ENCODE measurements around the gene GRHL1. TPM values are rescaled to one million over a fixed set of nuclear protein-coding genes. Genes with fewer than 3 reads are reported as not detected.

GRHL1 gene
- total and polyA plus RNA-seq, 2 experiments from 2014 or later, result 2.9 to 4.2 TPM

- no peak for TF ChIP-seq ZNF331 (CRISPR knock-in tag; IDR thresholded peaks at IDR 0.05; ENCODE audit: low read depth)
- TF ChIP-seq NANOG (IDR thresholded peaks at IDR 0.05; ENCODE audit: borderline replicate concordance), result no peak
- TF ChIP-seq STAT1 (IDR thresholded peaks at IDR 0.05; ENCODE audit: unreplicated experiment), result no peak
- no peak for TF ChIP-seq REST (IDR thresholded peaks at IDR 0.05; ENCODE audit: unreplicated experiment)
- no peak for TF ChIP-seq ETS1 (IDR thresholded peaks at IDR 0.05)
- TF ChIP-seq CREB1 (CRISPR knock-in tag; IDR thresholded peaks at IDR 0.05; ENCODE audit: low read depth), result no peak
Measured at GRCh38 chr2:9941996-9942390, 9.5 kb upstream of the GRHL1 start (continued).

- Histone ChIP-seq H3K4me2 (no peak overlapping the region), H3K79me2 (replicated peaks; ENCODE audit: insufficient read depth) (no peaks in the 10 kb centered on the region), H3K27ac (ENCODE audit: low read depth) (no peak overlapping the region), H4K20me1 (replicated peaks; ENCODE audit: insufficient read depth) (no peaks in the 10 kb centered on the region), H2AFZ (no peak overlapping the region), H3K27me3 (ENCODE audit: insufficient read depth) (peaks cover 6% of the 10 kb centered on the region), H3K36me3 (ENCODE audit: insufficient read depth) (no peaks in the 10 kb centered on the region), H3K9me2 (ENCODE audit: insufficient read depth) (no peaks in the 10 kb centered on the region), H3K4me1 (ENCODE audit: insufficient read depth) (peaks cover 9% of the 10 kb centered on the region; the same call in 1 of the 2 replicates), H3K4me3 (no peak overlapping the region), H3F3A (replicated peaks; ENCODE audit: low read depth) (no peaks in the 10 kb centered on the region)
- DNase-seq (ENCODE audit: low spot score) (no peak), ATAC-seq (no peak)
- Mint-ChIP-seq H3K9me3 (no peaks in the 10 kb centered on the region), H3K36me3 (ENCODE audit: low read depth) (no peaks in the 10 kb centered on the region), H3K4me3 (no peak overlapping the region), H3K27ac (no peak overlapping the region), H3K4me1 (peaks cover 24% of the 10 kb centered on the region), H3K27me3 (ENCODE audit: insufficient read depth, low read depth, poor library complexity) (peaks cover 3% of the 10 kb centered on the region)
- TF ChIP-seq POLR2AphosphoS5 (IDR thresholded peaks at IDR 0.05; ENCODE audit: low read depth) (no peak), EZH2 (IDR thresholded peaks at IDR 0.05; ENCODE audit: low read depth, unreplicated experiment) (no peak), NANOG (IDR thresholded peaks at IDR 0.05; ENCODE audit: borderline replicate concordance) (no peak), JUNB (IDR thresholded peaks at IDR 0.05; ENCODE audit: unreplicated experiment) (no peak), ZNF114 (CRISPR knock-in tag; IDR thresholded peaks at IDR 0.05) (no peak), ZNF462 (CRISPR knock-in tag; IDR thresholded peaks at IDR 0.05) (no peak)
- TF ChIP-seq, protein P1, sequence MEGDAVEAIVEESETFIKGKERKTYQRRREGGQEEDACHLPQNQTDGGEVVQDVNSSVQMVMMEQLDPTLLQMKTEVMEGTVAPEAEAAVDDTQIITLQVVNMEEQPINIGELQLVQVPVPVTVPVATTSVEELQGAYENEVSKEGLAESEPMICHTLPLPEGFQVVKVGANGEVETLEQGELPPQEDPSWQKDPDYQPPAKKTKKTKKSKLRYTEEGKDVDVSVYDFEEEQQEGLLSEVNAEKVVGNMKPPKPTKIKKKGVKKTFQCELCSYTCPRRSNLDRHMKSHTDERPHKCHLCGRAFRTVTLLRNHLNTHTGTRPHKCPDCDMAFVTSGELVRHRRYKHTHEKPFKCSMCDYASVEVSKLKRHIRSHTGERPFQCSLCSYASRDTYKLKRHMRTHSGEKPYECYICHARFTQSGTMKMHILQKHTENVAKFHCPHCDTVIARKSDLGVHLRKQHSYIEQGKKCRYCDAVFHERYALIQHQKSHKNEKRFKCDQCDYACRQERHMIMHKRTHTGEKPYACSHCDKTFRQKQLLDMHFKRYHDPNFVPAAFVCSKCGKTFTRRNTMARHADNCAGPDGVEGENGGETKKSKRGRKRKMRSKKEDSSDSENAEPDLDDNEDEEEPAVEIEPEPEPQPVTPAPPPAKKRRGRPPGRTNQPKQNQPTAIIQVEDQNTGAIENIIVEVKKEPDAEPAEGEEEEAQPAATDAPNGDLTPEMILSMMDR (conservative IDR thresholded peaks at IDR 0.05; ENCODE audit: low read depth in 2 of 2), result no peak
Measured at GRCh38 chr2:9944330-9944758, 7.1 kb upstream of the GRHL1 start.
